ENCODE data around the gene RMP24.
"Not testable (repeated sequence)": the region's sequence is repeated elsewhere in the genome, so short reads cannot be mapped to it uniquely, and the experiment has no call there.

The RMP24 gene

DNA sequence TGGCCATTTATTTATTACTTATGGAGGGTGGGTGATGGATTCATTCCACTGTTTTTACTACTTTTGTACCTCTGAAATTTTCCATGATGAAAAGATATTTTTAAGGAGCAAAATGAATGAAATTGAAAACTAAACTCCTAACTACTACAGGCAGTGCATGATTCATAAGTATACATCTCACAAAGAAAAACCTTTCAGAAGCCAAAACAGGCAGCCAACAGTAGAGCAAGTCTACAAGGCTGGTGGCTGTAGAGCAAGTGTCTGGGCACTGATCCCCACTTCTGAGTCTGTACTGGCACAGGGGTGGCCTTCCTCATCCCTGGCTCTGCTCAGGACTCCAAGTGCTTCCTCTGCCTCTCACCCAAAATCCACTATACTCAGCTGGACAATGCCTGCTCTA, 8.2 kb upstream of the RMP24 start:
- no peak for DNase-seq (ENCODE audit: extremely low read depth, low read depth)
- TF ChIP-seq CTCF (IDR thresholded peaks at IDR 0.05; ENCODE audit: low read depth, low read length): no peak

GRCh38 chr18:35967866-35968265, 4.6 kb upstream of the RMP24 start:
- DNase-seq (ENCODE audit: extremely low read depth, low read depth): not testable (repeated sequence)

DNA sequence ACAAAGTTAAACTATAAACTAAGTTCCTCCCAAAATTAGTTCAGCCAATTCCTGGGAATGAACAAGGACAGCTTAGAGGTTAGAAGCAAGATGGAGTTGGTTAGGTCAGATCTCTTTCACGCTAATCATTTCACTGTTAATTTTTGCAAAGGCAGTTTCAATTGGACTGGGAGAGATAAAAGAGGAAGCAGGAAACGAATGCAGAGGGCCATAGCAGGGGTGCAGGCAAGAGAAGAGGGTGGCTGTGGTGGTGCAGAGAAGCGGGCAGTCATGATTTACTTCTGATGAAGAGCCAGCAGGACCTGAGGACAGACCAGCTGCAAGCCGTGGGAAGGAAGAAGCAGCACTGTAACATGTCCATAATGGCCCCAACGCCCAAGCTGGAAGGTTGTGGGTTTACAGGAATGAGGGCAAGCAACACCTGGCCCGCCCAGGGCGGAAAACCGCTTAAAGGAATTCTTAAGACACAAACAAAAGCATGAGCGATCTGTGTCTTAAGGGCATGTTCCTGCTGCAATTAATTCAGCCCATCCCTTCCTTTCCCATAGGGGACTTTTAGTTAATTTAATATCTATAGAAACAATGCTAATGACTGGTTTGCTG, 4.1 kb upstream of the RMP24 start:
- TF ChIP-seq CTCF (IDR thresholded peaks at IDR 0.05; ENCODE audit: low read depth, low read length): no peak
- no peak for DNase-seq (ENCODE audit: extremely low read depth, low read depth)

DNA sequence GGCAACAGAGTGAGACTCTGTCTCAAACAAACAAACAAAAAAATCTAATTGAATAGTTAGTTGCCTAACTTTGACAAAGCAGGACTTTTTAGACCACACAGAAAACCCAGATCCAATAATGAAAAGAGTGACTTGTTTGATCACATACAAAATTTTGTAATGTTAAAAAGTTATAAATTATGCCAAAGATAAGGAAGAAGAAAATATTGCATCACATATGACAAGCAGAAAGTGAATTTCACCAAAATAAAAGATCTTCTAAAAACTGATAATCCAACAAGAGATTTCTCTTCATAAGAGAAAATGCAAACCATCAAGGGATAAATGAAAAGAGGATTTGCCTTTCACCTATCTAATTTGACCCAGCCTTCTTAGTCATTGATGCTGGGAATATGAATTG, 2.8 kb upstream of the RMP24 start:
- DNase-seq (ENCODE audit: extremely low read depth, low read depth): no peak
- no peak for TF ChIP-seq CTCF (IDR thresholded peaks at IDR 0.05; ENCODE audit: low read depth, low read length)

- no peak for TF ChIP-seq CTCF (IDR thresholded peaks at IDR 0.05; ENCODE audit: low read depth, low read length)
- DNase-seq (ENCODE audit: extremely low read depth, low read depth): no peak
Observed at GRCh38 chr18:35971661-35972196, 750 bp upstream of the RMP24 start.

DNA sequence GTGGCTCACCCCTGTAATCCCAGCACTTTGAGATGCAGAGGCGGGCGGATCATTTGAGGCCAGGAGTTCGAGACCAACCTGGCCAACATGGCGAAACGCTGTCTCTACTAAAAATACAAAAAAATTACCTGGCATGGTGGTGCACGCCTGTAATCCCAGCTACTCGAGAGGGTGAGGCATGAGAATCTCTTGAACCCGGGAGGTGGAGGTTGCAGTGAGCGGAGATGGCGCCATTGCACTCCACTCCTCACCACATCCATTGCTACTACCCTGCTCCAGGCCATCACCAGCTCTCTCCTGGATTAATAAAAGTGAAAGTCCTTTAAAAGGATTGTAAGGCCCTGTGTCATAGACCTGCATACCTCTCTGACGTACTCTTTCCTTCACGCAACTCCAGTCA, 1.2 kb downstream of the RMP24 start:
- no peak for DNase-seq (ENCODE audit: extremely low read depth, low read depth)
- TF ChIP-seq CTCF (IDR thresholded peaks at IDR 0.05; ENCODE audit: low read depth, low read length): no peak

GRCh38 chr18:35974181-35974580, 1.7 kb downstream of the RMP24 start:
- TF ChIP-seq CTCF (IDR thresholded peaks at IDR 0.05; ENCODE audit: low read depth, low read length): no peak
- no peak for DNase-seq (ENCODE audit: extremely low read depth, low read depth)

DNA sequence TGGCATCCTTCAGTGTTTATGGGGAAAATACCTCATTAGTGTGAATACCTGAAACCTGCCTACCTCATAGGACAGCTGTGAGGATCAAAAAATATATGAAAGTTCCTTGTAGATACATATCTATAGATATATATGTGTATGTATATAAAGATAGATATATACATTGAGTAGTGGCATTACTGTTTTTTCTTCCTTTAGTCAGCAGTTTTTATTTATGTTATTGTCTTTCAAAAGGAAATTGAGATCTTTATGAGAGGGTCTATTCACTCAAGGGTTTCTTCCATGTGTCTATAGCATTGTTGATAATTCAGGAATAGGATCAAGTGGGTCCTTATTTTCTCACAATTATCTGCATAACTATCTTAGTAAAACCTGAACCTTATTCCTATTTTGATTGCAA, 6.6 kb downstream of the RMP24 start:
- no peak for TF ChIP-seq CTCF (IDR thresholded peaks at IDR 0.05; ENCODE audit: low read depth, low read length)
- DNase-seq (ENCODE audit: extremely low read depth, low read depth): no peak
